Activated CD4-positive, alpha-beta T cell treated with anti-CD3 and anti-CD28 coated beads for 48 hours (primary cell): ENCODE measurements around the gene SRXN1.

Source experiments
- DNase-seq: peaks from one replicate; pipeline ENCODE4 v3.0.0-alpha.2; 2020

Gene SRXN1

GRCh38 chr20:602111-602970 lies 50.7 kb downstream of the SRXN1 start:
- DNase-seq, result no peak

GRCh38 chr20:600736-601135 lies 52.3 kb downstream of the SRXN1 start:
- no peak for DNase-seq

- no peak for DNase-seq
Measured at GRCh38 chr20:600141-600540, 52.9 kb downstream of the SRXN1 start.

- DNase-seq, result no peak
Measured at GRCh38 chr20:598133-598850, 54.7 kb downstream of the SRXN1 start.

GRCh38 chr20:597560-597959 lies 55.4 kb downstream of the SRXN1 start:
- no peak for DNase-seq
